GM21367 (cell line): ENCODE results near the gene MDC1.
"Not testable (repeated sequence)": the region's sequence is repeated elsewhere in the genome, so short reads cannot be mapped to it uniquely, and the experiment has no call there.

Experiments
- ATAC-seq: cut with Tn5 transposase; IDR thresholded peaks from one replicate; pipeline ENCODE4 v1.9.1; 2021; ENCODE audit not compliant: unreplicated experiment

The MDC1 gene

DNA sequence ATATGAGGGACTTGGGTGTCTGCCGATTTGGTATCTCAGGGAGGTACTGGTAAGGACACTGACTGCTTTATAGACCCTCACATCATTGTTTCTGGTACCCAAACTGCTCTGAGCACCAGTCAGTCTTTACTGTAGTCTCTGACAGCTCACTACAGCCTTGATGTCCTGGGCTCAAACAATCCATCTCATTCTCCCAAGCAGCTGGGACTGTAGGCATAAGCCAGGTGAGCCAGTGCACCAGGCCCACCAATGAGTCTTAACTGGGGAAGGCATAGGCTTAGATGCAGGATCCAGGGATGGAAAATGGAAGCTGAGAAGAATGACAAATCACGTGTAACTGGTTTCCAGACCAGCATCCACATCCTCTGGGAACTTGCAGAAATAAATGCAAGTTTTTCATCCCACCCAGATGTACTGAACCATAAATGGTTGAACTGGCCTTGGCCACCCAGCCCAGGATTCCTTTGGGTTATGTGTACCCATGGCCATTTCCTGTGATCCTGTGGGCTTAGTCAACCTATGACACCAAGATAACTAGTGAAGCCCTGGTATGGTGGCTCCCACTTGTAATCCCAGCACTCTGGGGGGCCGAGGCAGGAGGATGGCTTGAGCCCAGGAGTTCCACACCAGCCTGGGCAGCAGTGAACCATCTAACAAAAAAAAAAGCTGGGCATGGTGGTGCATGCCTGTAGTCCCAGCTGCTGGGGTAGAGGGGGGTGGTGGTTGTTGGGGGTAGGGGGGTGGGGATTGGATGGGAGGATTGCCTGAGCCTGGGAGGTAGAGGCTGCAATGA, 8.8 kb upstream of the MDC1 start:
- no peak for ATAC-seq

DNA sequence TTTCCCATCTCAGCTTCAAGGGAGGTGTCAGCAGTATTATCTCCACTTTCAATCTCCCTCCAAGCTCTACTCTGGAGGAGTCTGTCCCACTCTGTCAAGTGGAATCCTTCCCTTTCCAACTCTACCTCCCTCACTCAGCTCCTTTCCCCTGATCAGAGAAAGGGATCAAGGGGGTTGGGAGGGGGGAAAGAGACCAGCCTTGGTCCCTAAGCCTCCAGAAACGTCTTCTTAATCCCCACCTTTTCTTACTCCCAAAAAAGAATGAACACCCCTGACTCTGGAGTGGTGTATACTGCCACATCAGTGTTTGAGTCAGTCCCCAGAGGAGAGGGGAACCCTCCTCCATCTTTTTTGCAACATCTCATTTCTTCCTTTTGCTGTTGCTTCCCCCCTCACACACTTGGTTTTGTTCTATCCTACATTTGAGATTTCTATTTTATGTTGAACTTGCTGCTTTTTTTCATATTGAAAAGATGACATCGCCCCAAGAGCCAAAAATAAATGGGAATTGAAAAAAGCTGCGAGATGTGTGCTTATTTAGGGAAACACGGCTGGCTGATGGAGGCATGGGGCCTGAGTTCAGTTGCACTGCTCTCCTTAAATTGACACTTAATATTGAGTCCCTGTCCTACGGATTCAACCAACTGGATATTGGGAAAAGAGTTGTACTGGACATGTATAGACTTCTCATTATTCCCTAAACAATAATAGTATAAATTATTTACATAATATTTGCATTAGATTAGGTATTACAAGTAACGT, 8.0 kb upstream of the MDC1 start:
- no peak for ATAC-seq

DNA sequence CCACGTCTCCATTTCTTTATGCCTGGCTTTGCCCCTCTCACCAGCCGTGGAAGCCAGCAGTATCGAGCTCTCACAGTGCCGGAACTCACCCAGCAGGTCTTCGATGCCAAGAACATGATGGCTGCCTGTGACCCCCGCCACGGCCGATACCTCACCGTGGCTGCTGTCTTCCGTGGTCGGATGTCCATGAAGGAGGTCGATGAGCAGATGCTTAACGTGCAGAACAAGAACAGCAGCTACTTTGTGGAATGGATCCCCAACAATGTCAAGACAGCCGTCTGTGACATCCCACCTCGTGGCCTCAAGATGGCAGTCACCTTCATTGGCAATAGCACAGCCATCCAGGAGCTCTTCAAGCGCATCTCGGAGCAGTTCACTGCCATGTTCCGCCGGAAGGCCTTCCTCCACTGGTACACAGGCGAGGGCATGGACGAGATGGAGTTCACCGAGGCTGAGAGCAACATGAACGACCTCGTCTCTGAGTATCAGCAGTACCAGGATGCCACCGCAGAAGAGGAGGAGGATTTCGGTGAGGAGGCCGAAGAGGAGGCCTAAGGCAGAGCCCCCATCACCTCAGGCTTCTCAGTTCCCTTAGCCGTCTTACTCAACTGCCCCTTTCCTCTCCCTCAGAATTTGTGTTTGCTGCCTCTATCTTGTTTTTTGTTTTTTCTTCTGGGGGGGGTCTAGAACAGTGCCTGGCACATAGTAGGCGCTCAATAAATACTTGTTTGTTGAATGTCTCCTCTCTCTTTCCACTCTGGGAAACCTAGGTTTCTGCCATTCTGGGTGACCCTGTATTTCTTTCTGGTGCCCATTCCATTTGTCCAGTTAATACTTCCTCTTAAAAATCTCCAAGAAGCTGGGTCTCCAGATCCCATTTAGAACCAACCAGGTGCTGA, 7.0 kb upstream of the MDC1 start:
- not testable (repeated sequence) for ATAC-seq

DNA sequence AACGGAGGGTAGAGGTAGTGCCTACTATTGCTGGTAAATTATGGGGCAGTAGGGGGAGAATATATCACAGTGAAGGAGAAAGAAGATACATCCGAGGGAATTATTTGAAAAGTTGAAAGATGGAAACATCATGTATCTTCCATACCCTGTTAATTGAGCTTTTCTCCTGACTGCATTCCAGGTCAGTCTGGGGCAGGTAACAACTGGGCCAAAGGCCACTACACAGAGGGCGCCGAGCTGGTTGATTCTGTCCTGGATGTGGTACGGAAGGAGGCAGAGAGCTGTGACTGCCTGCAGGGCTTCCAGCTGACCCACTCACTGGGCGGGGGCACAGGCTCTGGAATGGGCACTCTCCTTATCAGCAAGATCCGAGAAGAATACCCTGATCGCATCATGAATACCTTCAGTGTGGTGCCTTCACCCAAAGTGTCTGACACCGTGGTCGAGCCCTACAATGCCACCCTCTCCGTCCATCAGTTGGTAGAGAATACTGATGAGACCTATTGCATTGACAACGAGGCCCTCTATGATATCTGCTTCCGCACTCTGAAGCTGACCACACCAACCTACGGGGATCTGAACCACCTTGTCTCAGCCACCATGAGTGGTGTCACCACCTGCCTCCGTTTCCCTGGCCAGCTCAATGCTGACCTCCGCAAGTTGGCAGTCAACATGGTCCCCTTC, 6.2 kb upstream of the MDC1 start:
- ATAC-seq, result not testable (repeated sequence)

DNA sequence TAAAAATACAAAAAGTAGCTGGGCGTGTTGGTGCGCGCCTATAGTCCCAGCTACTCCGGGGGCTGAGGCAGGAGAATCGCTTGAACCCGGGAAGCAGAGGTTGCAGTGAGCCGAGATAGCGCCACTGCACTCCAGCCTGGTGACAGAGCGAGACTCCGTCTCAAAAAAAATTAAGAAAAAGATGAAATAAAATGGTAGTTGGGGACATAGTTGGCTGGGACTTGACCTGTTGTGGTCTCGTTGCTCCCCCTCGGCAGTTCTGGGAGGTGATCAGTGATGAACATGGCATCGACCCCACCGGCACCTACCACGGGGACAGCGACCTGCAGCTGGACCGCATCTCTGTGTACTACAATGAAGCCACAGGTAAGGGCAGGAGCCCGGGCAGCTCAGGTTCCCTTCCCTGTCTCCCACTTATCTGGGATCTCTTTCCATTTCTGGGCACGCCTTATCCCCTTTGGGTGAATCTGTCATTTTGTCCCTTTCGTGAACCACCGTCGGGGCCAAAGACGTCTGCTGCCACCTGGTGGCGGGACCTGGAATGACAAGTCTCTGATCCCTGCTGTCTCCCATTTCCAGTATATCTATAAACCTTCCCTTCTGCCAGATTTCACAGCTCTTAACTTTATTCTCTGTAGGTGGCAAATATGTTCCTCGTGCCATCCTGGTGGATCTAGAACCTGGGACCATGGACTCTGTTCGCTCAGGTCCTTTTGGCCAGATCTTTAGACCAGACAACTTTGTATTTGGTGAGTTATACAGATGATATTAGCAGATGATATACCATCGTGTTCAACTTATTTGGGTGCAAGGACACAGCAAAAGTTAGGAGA, 5.4 kb upstream of the MDC1 start:
- ATAC-seq, result no peak

DNA sequence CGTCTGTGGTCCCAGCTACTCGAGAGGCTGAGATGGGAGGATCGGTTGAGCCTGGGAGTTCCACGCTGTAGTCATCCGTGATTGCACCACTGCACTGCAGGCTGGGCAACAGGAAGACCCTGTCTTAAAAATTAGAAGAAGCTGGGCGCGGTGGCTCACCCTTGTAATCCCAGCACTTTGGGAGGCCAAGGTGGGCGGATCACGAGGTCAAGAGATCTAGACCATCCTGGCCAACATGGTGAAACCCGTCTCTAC, 4.9 kb upstream of the MDC1 start:
- not testable (repeated sequence) for ATAC-seq

- ATAC-seq, result no peak
These were observed 4.3 kb upstream of the MDC1 start for GRCh38 chr6:30721198-30722024.

DNA sequence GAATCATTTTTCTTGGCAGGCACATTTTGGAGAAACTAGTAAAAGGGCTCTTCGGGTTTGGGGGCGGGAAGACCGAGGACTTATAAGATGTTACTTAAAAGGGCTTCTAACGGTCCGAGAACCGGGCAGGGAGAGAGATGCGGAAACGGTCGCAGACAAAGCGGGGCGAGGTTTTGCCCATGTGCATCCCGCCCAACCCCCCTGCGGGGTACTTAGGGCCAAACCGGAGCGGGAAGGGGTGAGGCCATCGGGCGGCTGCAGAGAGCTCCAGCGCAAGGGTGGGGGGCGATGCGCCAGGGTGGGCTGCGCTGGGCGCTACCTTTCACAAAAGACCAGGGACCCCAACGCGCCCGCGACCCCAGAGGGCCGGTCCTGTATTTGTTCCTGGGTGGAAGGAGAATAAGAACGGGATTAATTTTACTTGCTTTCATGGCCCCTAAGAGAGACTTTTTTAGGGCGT, 3.7 kb upstream of the MDC1 start:
- no peak for ATAC-seq

DNA sequence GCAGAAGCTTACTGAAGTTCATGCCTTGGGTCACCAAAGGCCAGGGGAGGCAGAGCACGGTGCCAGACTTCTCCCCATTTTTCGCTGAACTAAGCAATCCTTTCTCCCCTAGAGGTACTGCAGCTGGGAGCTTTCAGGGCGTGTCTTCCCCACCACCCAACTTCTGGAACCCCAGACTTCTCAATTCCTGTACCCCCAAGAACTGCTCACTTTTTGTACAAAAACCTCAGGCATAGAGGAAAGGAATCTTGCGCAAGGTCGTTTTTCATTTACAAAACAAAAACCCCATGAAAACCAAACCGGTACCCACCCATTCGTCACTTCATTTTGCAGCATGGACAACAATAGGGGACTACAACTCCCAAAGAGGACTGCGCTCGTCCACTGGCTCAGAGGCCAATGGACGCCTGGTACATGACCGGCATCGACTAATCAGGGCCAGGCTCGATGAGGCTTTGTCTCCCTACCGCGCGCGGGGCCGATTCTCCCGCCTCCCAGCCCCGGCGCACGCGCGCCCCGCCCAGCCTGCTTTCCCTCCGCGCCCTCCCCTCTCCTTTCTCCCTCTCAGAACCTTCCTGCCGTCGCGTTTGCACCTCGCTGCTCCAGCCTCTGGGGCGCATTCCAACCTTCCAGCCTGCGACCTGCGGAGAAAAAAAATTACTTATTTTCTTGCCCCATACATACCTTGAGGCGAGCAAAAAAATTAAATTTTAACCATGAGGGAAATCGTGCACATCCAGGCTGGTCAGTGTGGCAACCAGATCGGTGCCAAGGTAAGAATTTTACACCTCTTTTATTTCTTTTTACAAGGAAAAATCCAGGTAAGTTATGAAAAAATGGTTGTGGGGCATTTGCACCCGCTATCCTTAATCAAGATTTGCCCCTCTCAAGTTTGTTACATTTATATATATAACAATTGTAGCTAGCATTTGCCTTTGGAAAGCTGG, 3.0 kb upstream of the MDC1 start, which contains the start of gene TUBB:
TUBB (plus strand) TSS at position 562 of the 947 bp plus-strand sequence; CDS start at position 717, 155 bp downstream.
- ATAC-seq, result peak; percentile 39

DNA sequence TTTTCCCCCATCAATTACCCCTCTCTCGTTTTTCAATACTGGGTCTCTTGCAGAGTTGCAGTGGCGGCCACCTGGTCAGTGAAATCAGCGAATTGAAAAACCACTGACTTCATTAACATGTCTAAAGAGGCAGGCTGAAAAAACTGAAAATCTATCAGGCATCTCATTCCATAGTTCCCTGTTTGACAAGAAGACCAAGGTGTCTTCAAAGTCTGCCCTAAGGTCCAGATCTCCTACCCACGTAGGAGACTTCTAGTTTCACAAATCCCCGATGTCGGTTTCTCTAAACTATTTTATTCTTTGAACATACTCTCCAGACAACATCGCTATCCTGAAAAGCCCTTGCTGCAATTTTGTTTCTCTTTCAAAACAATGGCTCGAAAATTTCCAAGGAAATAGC, 2.3 kb upstream of the MDC1 start:
- ATAC-seq, result no peak

- ATAC-seq, result not testable (repeated sequence)
These were observed 1.0 kb upstream of the MDC1 start for GRCh38 chr6:30717845-30718720.

- no peak for ATAC-seq
These were observed 277 bp downstream of the MDC1 start for GRCh38 chr6:30716879-30717128.

- no peak for ATAC-seq
These were observed 2.8 kb downstream of the MDC1 start for GRCh38 chr6:30714263-30714662.

GRCh38 chr6:30712441-30712945, 4.6 kb downstream of the MDC1 start:
- ATAC-seq, result no peak

- ATAC-seq, result no peak
These were observed 5.2 kb downstream of the MDC1 start for GRCh38 chr6:30711758-30712380.

DNA sequence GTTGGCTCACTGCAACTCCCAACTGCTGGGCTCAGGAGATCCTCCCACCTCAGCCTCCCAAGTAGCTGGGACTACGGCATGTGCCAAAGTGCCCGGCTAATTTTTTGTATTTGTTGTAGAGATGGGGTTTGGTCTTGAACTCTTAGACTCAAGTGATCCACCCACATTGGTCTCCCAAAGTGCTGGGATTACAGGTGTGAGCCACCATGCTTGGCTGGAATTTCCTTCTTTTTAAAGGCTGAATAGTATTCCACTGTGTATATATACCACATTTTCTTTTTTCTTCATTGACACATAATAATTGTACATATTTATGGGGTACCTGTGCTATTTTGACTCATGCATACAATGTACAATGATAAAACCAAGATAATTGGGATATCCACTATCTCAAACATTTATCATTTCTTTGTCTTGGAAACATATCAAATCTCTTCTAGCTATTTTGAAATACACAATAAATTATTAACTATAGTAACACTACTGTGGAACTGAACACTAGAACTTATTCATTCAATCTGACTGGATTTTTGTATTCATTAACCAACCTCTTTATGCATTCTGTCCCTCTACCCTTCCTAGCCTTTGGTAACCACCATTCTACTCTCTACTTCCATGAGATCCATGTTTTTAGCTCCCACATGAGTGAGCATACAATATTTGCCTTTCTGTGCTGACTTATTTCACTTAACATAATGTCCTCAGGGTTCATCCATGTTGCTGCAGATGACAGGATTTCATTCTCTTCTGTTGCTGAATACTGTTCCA, 7.8 kb downstream of the MDC1 start:
- no peak for ATAC-seq
